ENCODE data around the gene RNF213. TPM values are rescaled to one million over a fixed set of nuclear protein-coding genes. Genes with fewer than 3 reads are reported as not detected.

RNF213 gene
- total RNA-seq, 4 donors from 2014 or later: 90.5 to 186 (median 142) TPM

DNA sequence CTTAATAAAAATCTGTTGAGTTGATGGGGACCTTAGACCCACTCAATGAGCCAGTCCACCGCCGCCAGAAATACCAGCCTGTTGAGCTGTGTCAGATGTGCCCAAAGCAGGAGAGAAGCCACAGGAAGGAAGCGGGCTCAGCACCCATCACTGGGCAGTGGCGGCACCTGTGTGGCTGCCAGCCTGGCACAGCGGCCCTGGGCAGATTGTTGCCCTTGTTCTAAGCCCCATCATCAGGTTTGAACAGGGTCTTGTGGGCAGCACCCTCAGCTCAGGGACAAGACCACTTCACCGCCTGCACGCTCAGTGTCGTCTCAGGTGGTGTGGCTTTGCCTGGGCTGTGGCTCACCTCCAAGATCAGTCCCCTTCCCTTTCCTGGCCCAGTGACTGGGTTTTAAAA is 163.6 kb downstream of the RNF213 start:
- Histone ChIP-seq H3K36me3 (no peaks in the 10 kb centered on the region), H3K27me3 (no peaks in the 10 kb centered on the region), H3K4me1 (no peaks in the 10 kb centered on the region), H3K9me3 (no peaks in the 10 kb centered on the region), H3K27ac (no peak overlapping the region), H3K4me3 (no peak overlapping the region)
- TF ChIP-seq, protein P1, sequence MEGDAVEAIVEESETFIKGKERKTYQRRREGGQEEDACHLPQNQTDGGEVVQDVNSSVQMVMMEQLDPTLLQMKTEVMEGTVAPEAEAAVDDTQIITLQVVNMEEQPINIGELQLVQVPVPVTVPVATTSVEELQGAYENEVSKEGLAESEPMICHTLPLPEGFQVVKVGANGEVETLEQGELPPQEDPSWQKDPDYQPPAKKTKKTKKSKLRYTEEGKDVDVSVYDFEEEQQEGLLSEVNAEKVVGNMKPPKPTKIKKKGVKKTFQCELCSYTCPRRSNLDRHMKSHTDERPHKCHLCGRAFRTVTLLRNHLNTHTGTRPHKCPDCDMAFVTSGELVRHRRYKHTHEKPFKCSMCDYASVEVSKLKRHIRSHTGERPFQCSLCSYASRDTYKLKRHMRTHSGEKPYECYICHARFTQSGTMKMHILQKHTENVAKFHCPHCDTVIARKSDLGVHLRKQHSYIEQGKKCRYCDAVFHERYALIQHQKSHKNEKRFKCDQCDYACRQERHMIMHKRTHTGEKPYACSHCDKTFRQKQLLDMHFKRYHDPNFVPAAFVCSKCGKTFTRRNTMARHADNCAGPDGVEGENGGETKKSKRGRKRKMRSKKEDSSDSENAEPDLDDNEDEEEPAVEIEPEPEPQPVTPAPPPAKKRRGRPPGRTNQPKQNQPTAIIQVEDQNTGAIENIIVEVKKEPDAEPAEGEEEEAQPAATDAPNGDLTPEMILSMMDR (IDR thresholded peaks at IDR 0.05): no peak
- TF ChIP-seq POLR2A (IDR thresholded peaks at IDR 0.05): no peak
- intact Hi-C loops (cut with DNase I; ENCODE audit: low total_unique reads): loop anchor here (10.0 kb wide), 1 partner anchor 431 kb away; no protein-coding TSS in a partner anchor
- DNase-seq: no peak

DNA sequence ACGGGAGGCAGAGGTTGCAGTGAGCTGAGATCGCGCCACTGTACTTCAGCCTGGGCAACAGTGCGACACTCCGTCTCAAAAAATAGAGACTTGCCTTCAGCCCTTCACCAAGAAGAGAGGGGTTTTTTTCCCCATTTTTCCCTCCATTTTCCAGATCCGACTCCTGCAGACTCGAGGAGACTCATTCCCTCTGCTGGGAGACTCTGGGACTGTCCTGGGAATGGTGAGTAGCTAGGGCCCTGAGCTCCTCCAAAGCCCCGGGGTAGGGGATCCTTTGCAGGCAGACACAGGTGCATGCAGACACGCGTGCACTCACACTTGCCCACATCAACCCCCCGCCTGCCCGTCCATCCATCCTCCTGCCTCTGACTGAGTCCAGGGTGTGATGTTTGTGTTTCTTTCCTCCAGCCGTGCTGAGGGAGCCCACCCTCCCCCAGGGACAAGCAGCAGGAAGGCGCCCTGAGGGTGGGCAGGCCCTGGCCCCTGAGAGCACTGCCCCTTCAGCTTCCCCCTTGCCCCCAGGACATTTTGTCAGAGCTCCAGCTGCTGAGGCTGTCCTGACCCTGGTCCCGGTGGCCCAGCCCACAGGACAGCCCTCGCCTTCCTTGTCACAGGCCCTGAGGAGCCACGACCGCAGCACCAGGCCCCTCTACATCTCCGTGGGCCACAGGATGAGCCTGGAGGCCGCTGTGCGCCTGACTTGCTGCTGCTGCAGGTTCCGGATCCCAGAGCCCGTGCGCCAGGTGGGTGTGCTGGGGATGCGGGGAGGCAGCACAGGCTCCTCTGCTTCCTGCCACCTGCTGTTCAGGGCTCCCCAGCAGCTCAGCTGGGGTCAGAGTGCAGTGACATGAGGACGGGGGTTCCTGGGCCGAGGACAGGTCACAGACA is 164.5 kb downstream of the RNF213 start:
- intact Hi-C loops (cut with DNase I; ENCODE audit: low total_unique reads): loop anchor here (10.0 kb wide), 1 partner anchor 430 kb away; no protein-coding TSS in a partner anchor

DNA sequence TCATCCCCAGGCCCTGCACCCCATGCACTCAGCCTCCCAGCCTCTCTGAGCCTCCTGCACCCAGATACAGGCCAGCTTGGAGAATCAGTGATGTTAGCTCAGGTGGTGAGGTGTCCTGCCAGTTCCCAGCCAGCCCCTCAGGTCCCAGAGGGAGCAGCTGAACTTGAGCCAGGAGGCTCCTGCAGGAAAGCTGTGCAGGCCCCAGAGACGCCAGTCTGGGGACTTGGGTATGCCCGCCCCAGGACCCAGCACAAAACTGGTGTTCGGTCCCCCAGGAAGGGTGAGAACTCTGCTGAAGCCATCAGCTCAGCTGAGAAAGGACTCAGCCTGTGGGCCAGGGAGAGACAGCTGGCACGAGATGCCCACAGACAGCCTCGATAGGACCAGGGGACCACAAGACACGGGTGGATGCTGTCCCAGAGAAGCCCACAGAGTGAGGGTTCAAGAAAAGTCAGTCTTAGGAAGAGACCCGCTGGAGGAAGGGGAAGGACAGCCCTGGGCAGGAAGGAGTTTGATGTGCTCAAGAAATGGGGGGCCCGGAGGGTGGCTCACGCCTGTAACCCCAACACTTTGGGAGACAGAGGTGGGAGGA is 165.3 kb downstream of the RNF213 start:
- no peaks in the 10 kb centered on the region for H3K4me1 ChIP-seq
- no peaks in the 10 kb centered on the region for H3K9me3 ChIP-seq
- DNase-seq: no peak
- intact Hi-C loops (cut with DNase I; ENCODE audit: low total_unique reads): loop anchor here (2.0 to 10.0 kb wide), 2 partner anchors 429 to 555 kb away; no protein-coding TSS in a partner anchor
- H3K4me3 ChIP-seq: no peak overlapping the region
- no peaks in the 10 kb centered on the region for H3K36me3 ChIP-seq
- H3K27me3 ChIP-seq: no peaks in the 10 kb centered on the region
- H3K27ac ChIP-seq: no peak overlapping the region
- TF ChIP-seq, protein P1 (IDR thresholded peaks at IDR 0.05): no peak
- TF ChIP-seq POLR2A (IDR thresholded peaks at IDR 0.05): no peak

More for the DNA sequence above, 164.5 kb downstream of the RNF213 start:
- no peaks in the 10 kb centered on the region for H3K9me3 ChIP-seq
- DNase-seq: no peak
- no peaks in the 10 kb centered on the region for H3K4me1 ChIP-seq
- no peak overlapping the region for H3K4me3 ChIP-seq
- no peaks in the 10 kb centered on the region for H3K27me3 ChIP-seq
- H3K27ac ChIP-seq: no peak overlapping the region
- H3K36me3 ChIP-seq: no peaks in the 10 kb centered on the region
- TF ChIP-seq POLR2A (IDR thresholded peaks at IDR 0.05): no peak
- TF ChIP-seq, protein P1 (IDR thresholded peaks at IDR 0.05): no peak

DNA sequence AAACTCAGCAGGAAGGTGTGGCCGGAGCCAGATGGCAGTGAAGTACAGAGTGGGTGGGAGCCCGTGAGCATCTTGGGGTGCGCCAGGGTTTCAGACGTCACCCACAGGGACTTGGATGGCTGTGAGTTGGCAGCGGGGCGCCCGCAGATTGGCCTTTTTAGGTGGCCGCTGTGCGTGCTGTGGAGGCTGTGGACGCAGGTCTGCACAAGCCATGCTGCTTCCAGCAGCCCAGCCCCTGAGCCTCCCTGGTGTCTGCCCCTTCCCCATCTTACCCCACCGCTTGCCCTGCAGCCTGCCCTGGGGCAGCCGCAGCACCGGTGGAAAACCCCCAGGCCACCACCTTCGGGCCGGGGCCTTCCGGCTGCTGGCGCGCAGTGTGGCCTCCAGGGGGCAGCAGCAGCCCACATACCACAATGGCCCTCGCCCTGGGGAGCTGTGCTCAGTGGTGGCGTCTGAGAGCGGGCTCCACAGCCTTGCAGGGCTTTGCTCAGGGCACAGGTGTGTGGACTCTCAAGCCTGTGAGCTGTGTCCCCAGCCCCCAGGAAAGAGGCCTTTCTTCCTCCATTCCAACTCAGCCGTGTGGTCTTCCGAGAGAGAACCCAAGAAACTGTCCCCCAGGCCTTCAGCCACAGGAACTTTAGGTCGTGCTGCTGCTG is 166.1 kb downstream of the RNF213 start:
- intact Hi-C loops (cut with DNase I; ENCODE audit: low total_unique reads): loop anchor here (2.0 to 10.0 kb wide), 2 partner anchors 428 to 554 kb away; no protein-coding TSS in a partner anchor
- Histone ChIP-seq H3K4me1 (no peaks in the 10 kb centered on the region), H3K27ac (no peak overlapping the region), H3K27me3 (no peaks in the 10 kb centered on the region), H3K36me3 (no peaks in the 10 kb centered on the region), H3K4me3 (no peak overlapping the region), H3K9me3 (no peaks in the 10 kb centered on the region)
- DNase-seq: peak; percentile 61 to 75
- TF ChIP-seq POLR2A (IDR thresholded peaks at IDR 0.05): no peak
- TF ChIP-seq, protein P1 (IDR thresholded peaks at IDR 0.05): peak; percentile 95 to 98 (median 98)
